GM12875 (cell line): Measurements from ENCODE around the gene OR11H12.
"Not testable (repeated sequence)": the region's sequence is repeated elsewhere in the genome, so short reads cannot be mapped to it uniquely, and the experiment has no call there.

Source experiments
- H3K4me3 ChIP-seq: one replicate; pipeline ENCODE4 v1.5.1; 2011; ENCODE audit warnings: low read depth, low read length, control low read depth

Gene OR11H12, protein sequence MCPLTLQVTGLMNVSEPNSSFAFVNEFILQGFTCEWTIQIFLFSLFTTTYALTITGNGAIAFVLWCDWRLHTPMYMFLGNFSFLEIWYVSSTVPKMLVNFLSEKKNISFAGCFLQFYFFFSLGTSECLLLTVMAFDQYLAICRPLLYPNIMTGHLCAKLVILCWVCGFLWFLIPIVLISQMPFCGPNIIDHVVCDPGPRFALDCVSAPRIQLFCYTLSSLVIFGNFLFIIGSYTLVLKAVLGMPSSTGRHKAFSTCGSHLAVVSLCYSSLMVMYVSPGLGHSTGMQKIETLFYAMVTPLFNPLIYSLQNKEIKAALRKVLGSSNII

DNA sequence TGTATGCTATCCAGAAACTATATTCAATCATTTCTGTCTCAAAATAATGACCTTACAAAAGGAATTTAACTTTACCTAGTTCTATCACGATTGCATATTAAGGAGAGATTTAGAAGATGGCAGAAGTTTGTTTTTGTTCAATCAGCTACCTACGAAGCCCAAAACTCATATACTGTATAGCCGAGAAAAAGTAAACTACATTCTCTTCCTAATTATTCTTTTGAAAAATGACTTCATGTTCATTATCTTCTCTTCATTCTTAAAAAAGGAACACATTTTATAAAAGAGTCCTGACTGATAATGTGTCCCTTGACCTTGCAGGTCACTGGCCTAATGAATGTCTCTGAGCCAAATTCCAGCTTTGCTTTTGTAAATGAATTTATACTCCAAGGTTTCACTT is at the start of gene OR11H12:
Gene OR11H12, plus strand, starts transcription at position 301 of the 400 bp plus-strand sequence. Its CDS starts 0 bp downstream, at position 301.
- H3K4me3 ChIP-seq: not testable (repeated sequence)

DNA sequence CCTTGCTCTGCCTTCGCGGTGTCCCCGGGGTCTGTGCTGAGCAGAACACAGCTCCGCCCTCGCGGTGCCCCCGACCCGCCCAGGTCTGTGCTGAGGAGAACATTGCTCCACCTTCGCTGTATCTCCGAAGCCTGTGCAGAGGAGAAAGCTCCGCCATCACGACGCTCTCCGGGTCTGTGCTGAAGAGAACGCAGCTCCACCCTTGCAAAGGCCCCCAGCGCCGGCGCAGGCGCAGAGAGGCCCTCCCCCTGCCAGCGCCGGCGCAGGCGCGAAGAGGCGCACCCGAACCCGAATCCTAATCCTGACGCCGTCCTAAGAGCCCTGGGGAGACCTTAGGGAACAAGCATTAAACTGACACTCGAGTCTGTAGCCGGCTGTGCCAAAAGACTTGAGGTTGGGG is 18.0 kb upstream of the OR11H12 start:
- H3K4me3 ChIP-seq: not testable (repeated sequence)

DNA sequence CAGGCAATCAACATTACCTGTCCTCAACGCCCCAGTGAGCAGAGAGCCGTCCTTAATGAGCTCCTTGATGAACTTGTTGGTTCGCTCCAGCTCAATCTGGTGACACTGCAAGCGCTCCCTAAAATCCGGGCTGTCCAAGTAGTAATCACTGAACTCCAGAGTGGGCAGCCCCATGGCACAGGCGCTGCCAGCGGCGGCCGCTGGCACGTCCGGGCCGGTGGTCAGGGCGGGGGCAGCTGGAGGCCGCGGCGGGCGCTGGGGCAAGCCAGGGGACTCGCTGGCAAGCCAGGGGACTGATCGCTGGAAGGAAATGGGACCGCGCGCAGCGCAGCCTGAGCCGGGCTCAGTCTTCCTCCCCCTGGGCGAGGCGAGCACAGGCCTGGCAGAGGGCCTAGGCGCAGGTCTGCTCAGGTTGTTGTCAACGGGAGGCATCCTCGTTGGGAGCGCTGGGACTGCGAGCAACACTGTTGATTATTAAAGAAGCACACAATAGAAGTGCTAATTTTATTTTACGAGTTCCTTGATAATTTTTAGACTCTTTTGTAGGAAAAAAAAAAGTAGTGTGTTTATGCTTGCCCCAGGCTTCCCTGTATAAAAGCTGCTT is 25.8 kb downstream of the OR11H12 start:
- H3K4me3 ChIP-seq: not testable (repeated sequence)

DNA sequence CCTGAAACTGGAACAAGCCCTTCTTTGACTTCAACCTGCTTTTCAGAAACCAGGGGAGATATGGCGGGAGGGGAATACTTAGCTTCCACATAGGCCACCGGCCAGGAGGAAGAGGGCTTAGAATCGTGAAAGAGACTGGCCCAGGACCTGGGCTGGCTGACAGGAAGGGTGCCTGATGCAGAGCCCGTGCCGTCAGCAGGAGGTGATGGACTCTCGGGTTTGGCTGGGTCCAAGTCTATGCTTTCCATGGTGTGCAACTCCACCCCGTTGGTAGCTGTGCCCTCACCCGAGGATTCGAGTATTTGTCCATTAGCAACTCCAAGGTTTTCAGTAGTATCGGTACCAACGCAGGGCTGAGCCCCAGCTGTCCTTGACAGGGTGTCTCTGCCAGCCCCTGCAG is 35.1 kb downstream of the OR11H12 start:
- not testable (repeated sequence) for H3K4me3 ChIP-seq

DNA sequence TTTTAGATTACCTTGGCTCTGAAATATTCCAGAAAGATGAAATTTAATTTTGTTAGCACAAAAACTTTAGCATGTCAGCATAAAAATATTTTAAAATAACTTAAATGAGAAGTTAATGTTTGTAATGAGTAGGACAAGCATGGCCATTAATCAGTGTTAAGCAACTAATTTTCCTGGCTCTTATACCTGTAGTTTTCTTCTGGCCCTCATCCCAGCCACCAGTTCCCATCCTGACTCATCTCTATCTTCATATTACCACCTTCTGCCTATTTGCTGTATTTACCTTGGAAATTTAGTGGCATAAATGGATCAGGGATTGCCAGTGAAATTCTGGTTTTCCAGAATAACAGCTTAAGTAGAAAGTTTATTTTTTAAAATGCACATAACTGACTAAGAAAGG is 37.1 kb downstream of the OR11H12 start:
- not testable (repeated sequence) for H3K4me3 ChIP-seq

DNA sequence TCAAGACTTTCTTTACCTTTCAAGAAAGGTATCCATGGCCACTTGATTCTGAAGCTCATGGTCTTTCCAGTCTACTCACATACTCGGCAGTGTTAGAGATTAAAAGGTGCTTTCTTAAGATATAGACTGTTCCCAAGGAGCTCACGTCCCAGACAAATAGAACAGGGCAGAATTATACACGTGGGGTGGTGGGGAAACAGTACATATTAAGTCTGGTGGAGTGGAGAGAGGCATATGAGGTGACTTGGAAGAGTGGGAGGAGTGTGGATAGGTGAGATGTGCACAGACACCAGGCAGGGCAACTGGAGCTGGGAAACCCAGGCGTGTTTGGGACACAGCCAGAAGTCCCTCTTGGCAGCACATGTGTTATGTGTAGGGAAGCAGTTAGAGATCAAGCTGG is 37.9 kb downstream of the OR11H12 start:
- H3K4me3 ChIP-seq: not testable (repeated sequence)

DNA sequence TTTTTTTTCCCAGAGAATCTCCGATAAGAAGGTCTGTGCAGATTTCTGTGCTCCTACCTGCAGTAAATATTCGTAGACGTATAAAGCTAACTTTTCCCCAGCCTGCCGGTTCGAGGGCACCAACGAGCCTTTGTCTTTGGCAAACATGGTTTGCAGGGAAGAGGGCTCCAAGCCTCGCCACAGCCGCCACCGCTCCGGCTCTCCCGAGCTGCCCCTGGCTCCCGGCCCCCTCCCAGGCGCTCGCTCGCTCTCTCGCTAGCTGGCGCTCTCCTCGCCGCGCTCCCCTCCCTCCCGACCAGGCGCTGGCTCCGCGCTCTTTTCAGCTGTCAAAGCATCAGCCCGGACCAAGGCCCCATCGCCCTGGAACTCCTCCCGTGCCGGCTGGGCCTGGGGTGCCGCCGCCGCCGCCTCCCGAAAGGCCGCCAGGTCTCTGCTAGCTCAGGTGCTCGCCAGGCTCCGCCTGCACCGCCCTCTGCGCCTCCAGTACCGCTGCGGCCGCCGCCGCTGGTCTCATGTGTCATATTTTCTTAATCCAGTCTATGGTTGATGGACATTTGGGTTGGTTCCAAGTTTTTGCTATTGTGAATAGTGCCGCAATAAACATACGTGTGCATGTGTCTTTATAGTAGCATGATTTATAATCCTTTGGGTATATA is 45.3 kb downstream of the OR11H12 start:
- H3K4me3 ChIP-seq: not testable (repeated sequence)
